A549 (cell line): ENCODE data around the gene MMP15.

Experiments
- CTCF ChIP-seq: fragments of >200 bp; sonication (Bioruptor Twin); formaldehyde crosslinking; IDR thresholded peaks from 3 replicates; pipeline ENCODE4 v1.5.1; 2016
- JUN ChIP-seq, 2 experiments: fragments of >200 bp; sonication (Bioruptor Twin); formaldehyde crosslinking; IDR thresholded peaks; 2 replicates in 1 of 2; 3 replicates in 1 of 2; pipeline ENCODE4 v1.6.1; 2016 to 2017
- KDM1A ChIP-seq: fragments of 200-600 bp; sonication (generic); IDR thresholded peaks from 2 replicates; pipeline ENCODE4 v1.6.1; 2016; ENCODE audit warnings: low read depth, mild to moderate bottlenecking
- PBX3 ChIP-seq: IDR thresholded peaks from 2 replicates; pipeline ENCODE4 v1.6.1; 2012
- POLR2A ChIP-seq: IDR thresholded peaks from 2 replicates; pipeline ENCODE4 v1.6.1; 2012; ENCODE audit warnings: mild to moderate bottlenecking, low read length
- POLR2AphosphoS2 ChIP-seq: conservative IDR thresholded peaks from 2 replicates; pipeline ENCODE4 v1.6.1; 2012; ENCODE audit warnings: low read length, improper control_type of control experiment, inconsistent platforms
- ZC3H11A ChIP-seq: fragments of 450-650 bp; IDR thresholded peaks from 2 replicates; pipeline ENCODE4 v1.6.1; 2014; ENCODE audit warnings: antibody characterized with exemption, mild to moderate bottlenecking

- no peak for TF ChIP-seq POLR2AphosphoS2
- TF ChIP-seq CTCF: no peak
- TF ChIP-seq POLR2A: no peak
- no peak for TF ChIP-seq ZC3H11A
- no peak for TF ChIP-seq JUN (IDR thresholded peaks at IDR 0.05)
- no peak for TF ChIP-seq PBX3
- TF ChIP-seq KDM1A: no peak
Observed at GRCh38 chr16:57998992-57999365, 26.6 kb upstream of the MMP15 start.
